Pancreas (tissue), 10 donors: ENCODE data around the gene NDRG4. TPM values are rescaled to one million over a fixed set of nuclear protein-coding genes. Genes with fewer than 3 reads are reported as not detected.

Source experiments
- ATAC-seq, 4 donors: fragments of 200-7000 bp; cut with Tn5 transposase; one replicate each; pipeline versions ENCODE4 v1.8.0 to v1.9.1; 2020; ENCODE audit warnings: mild to moderate bottlenecking in 4 of 4, moderate library complexity in 4 of 4
- DNase-seq, 6 donors: peaks; one replicate each; pipeline ENCODE4 v3.0.0-alpha.2; 2020
- FAIRE-seq: peaks from 2 replicates; lab custom pipeline; 2012; peaks lifted over from hg19 to GRCh38; lab: Jason Lieb, UNC
- H3K27ac ChIP-seq, 4 donors: fragments of 200-600 bp; sonication (generic); 1 replicate in 3 of 4; 2 replicates in 1 of 4; pipeline versions ENCODE4 v1.5.0 to v1.8.0; 2020
- H3K27me3 ChIP-seq, 4 donors: fragments of 200-600 bp; one replicate each; pipeline ENCODE4 v1.8.0; 2021
- H3K36me3 ChIP-seq, 3 donors: fragments of 200-600 bp; sonication (generic) in 1 of 3; one replicate each; pipeline versions ENCODE4 v1.5.0 to v1.8.0; 2020 to 2021
- H3K4me1 ChIP-seq, 3 donors: fragments of 200-600 bp; one replicate each; pipeline ENCODE4 v1.8.0; 2021
- H3K4me3 ChIP-seq, 4 donors: fragments of 200-600 bp; sonication (generic) in 2 of 4; one replicate each; pipeline versions ENCODE4 v1.5.0 to v1.8.0; 2020 to 2021
- H3K9me3 ChIP-seq, 4 donors: fragments of 200-600 bp; one replicate each; pipeline ENCODE4 v1.8.0; 2021
- CTCF ChIP-seq, 4 donors: fragments of 200-600 bp; sonication (generic) in 3 of 4; IDR thresholded peaks; one replicate each; pipeline versions ENCODE4 v1.5.0 to v1.8.0; 2021; ENCODE audit warnings: antibody characterized with exemption in 4 of 4
- WGBS, 2 donors: extraction: QIAGEN DNeasy Blood & Tissue Kit; methylation state at CpG; one replicate each; pipeline ENCODE4 v1.1.7; 2013; 5-methylcytosine and 5-hydroxymethylcytosine counted together
- intact Hi-C, 3 donors: fragments of 100-400 bp; cut with DNase I; formaldehyde crosslinking; loops; one replicate each; pipeline versions ENCODE4 v1.11.1 to v1.14.2; 2022
- polyA plus RNA-seq, 2 donors: library from polyadenylated mRNA; stranded (reverse); fragments of 200-250 nt; gene quantifications; one replicate each; pipeline ENCODE4 v1.2.3, GENCODE V29; 2013
- total RNA-seq, 6 donors: library from RNA; stranded (reverse); fragmentation: NEBNext Ultra II Directional in 4 of 6; extraction: Animal tissue kit (Norgen Biotek cat#: 25700) in 4 of 6; gene quantifications; one replicate each; pipeline versions ENCODE4 v1.2.1 to v1.2.4, GENCODE V29; 2021 to 2023
- donor health status: healthy with polysubstance abuse.
- donor health status: DM: no; HTN: no; CAD: no; lungs with moderate emphysema.
- donor health status: DM: no; HTN: no; CAD: no.
- donor health status: control.
- donor health status: control.
- donor health status: Bipolar disorder and iron deficiency.
- donor health status: DM: yes; HTN: yes; CAD: no.
- donor health status: DM: no; HTN: no; CAD: no.
- donor health status: DM: no; HTN: no; CAD: no.
- donor health status: DM: yes; HTN: yes; CAD: no.

The NDRG4 gene
- total and polyA plus RNA-seq, 8 donors, result 2.0 to 25.8 (median 4.1) TPM

- Histone ChIP-seq H3K4me3 (no peak overlapping the region), H3K9me3 (no peaks in the 10 kb centered on the region), H3K27me3 (no peaks in the 10 kb centered on the region), H3K36me3 (peaks cover 0 to 89% (median 43%) of the 10 kb centered on the region in 3 donors), H3K27ac (no peak overlapping the region), H3K4me1 (no peaks in the 10 kb centered on the region)
- FAIRE-seq (no peak), DNase-seq (no peak), ATAC-seq (no peak)
- TF ChIP-seq CTCF (IDR thresholded peaks at IDR 0.05), result no peak
- 80 to 83% methylated on average over 8 of the region's 8 CpGs for WGBS, 2 donors
- intact Hi-C loops, result no loop called here
These were observed 43.7 kb downstream of the NDRG4 start for GRCh38 chr16:58543685-58544084.

GRCh38 chr16:58548378-58548777, 48.4 kb downstream of the NDRG4 start:
- no peak for DNase-seq
- Histone ChIP-seq H3K27ac (no peak overlapping the region), H3K36me3 (peaks cover 6 to 89% (median 36%) of the 10 kb centered on the region in 3 donors), H3K4me1 (no peaks in the 10 kb centered on the region), H3K27me3 (no peaks in the 10 kb centered on the region), H3K4me3 (no peak overlapping the region), H3K9me3 (no peaks in the 10 kb centered on the region)
- no peak for ATAC-seq
- no peak for TF ChIP-seq CTCF (IDR thresholded peaks at IDR 0.05)
- intact Hi-C loops, result no loop called here
- WGBS, 2 donors, result 58 to 61% methylated on average over 2 of the region's 2 CpGs
- FAIRE-seq, result no peak

- TF ChIP-seq CTCF (IDR thresholded peaks at IDR 0.05), result no peak
- Histone ChIP-seq H3K9me3 (no peaks in the 10 kb centered on the region), H3K4me3 (no peak overlapping the region), H3K4me1 (no peaks in the 10 kb centered on the region), H3K27ac (no peak overlapping the region), H3K27me3 (no peaks in the 10 kb centered on the region), H3K36me3 (peaks cover 9 to 86% (median 24%) of the 10 kb centered on the region in 3 donors)
- intact Hi-C loops, result no loop called here
- ATAC-seq (no peak), DNase-seq (no peak), FAIRE-seq (no peak)
- WGBS, 2 donors, result 86 to 89% methylated on average over 3 of the region's 3 CpGs
These were observed 51.6 kb downstream of the NDRG4 start for GRCh38 chr16:58551496-58551895.

- intact Hi-C loops, result no loop called here
- ATAC-seq (no peak), DNase-seq (no peak), FAIRE-seq (no peak)
- H3K27ac ChIP-seq, result no peak overlapping the region
- TF ChIP-seq CTCF (IDR thresholded peaks at IDR 0.05), result no peak
- H3K4me1 ChIP-seq, result no peaks in the 10 kb centered on the region
- H3K27me3 ChIP-seq, result no peaks in the 10 kb centered on the region
- no peak overlapping the region for H3K4me3 ChIP-seq
- H3K36me3 ChIP-seq, result peaks cover 3 to 63% (median 21%) of the 10 kb centered on the region in 3 donors
- 79 to 86% methylated on average over 2 of the region's 2 CpGs for WGBS, 2 donors
- H3K9me3 ChIP-seq, result no peaks in the 10 kb centered on the region
These were observed 56.7 kb downstream of the NDRG4 start for GRCh38 chr16:58556678-58557077.

Other genes with a start within 250 kb of the NDRG4 start
- gene PRSS54, start 205.1 kb upstream of the NDRG4 start, total RNA-seq, result not detected
- gene PRSS54, start 205.1 kb upstream of the NDRG4 start, polyA plus RNA-seq, result not detected
- gene GINS3, start 107.7 kb upstream of the NDRG4 start, total RNA-seq, result 1 to 10 TPM in 2 of 6 donors, under 1 TPM in 4; 0.56 to 1.5 (median 0.72) TPM
- 1 to 10 TPM in 1 of 2 donors, under 1 TPM in 1; 0.99 to 2.0 TPM for gene GINS3, start 107.7 kb upstream of the NDRG4 start, polyA plus RNA-seq
- gene SETD6, start 15.4 kb downstream of the NDRG4 start, total RNA-seq, result 10 to 100 TPM; 13.8 to 23.0 (median 20.2) TPM
- 10 to 100 TPM; 30.6 to 38.2 TPM for gene SETD6, start 15.4 kb downstream of the NDRG4 start, polyA plus RNA-seq
- 10 to 100 TPM; 51.3 to 84.4 (median 67.5) TPM for gene CNOT1, start 129.7 kb downstream of the NDRG4 start, total RNA-seq
- 10 to 100 TPM; 24.3 to 49.7 TPM for gene CNOT1, start 129.7 kb downstream of the NDRG4 start, polyA plus RNA-seq
- 10 to 100 TPM in 1 of 6 donors, 1 to 10 TPM in 5; 3.0 to 11.0 (median 4.9) TPM for gene SLC38A7, start 184.6 kb downstream of the NDRG4 start, total RNA-seq
- 10 to 100 TPM in 1 of 2 donors, 1 to 10 TPM in 1; 6.0 to 11.3 TPM for gene SLC38A7, start 184.6 kb downstream of the NDRG4 start, polyA plus RNA-seq
- gene GOT2, start 234.2 kb downstream of the NDRG4 start, total RNA-seq, result 10 to 100 TPM; 17.8 to 34.5 (median 27.8) TPM
- 10 to 100 TPM; 22.8 to 34.4 TPM for gene GOT2, start 234.2 kb downstream of the NDRG4 start, polyA plus RNA-seq